Neural crest cell (in vitro differentiated cells): ENCODE results near the gene SEPTIN8. TPM values are rescaled to one million over a fixed set of nuclear protein-coding genes. Genes with fewer than 3 reads are reported as not detected.
A peak's percentile ranks its signal among the peaks of the same experiment; 100 is the strongest.

Source experiments
- DNase-seq: peaks from one replicate; pipeline ENCODE4 v3.0.0; 2021; ENCODE audit warnings: low read depth, mixed read lengths, low spot score
- H3K27ac Mint-ChIP-seq: one replicate; pipeline ENCODE4 v1.8.0; 2021; ENCODE audit warnings: mild to moderate bottlenecking, mixed read lengths; ENCODE audit not compliant: unreplicated experiment
- H3K27me3 Mint-ChIP-seq: 2 replicates; pipeline ENCODE4 v1.8.0; 2021; ENCODE audit warnings: low read depth, mild to moderate bottlenecking, mixed read lengths
- H3K36me3 Mint-ChIP-seq: 2 replicates; pipeline ENCODE4 v1.8.0; 2021; ENCODE audit warnings: low read depth, mild to moderate bottlenecking, mixed read lengths
- H3K4me1 Mint-ChIP-seq: 2 replicates; pipeline ENCODE4 v1.8.0; 2021; ENCODE audit warnings: mixed read lengths
- H3K4me3 Mint-ChIP-seq: one replicate; pipeline ENCODE4 v1.8.0; 2021; ENCODE audit warnings: mild to moderate bottlenecking, mixed read lengths
- H3K9me3 Mint-ChIP-seq: 2 replicates; pipeline ENCODE4 v1.8.0; 2021; ENCODE audit warnings: mixed read lengths
- long read RNA-seq: library from polyadenylated mRNA; unstranded; transcript quantifications from one replicate; pipeline ENCODE4 v2.0.0, GENCODE V29; 2020
- total RNA-seq: library from RNA; stranded (reverse); gene quantifications from 2 replicates; pipeline ENCODE4 v1.2.1, GENCODE V29; 2021
- TF ChIP-seq, protein P1 (sequence below): fragments of 200-600 bp; sonication (generic); conservative IDR thresholded peaks from 2 replicates; pipeline ENCODE4 v1.5.0; 2021; ENCODE audit warnings: antibody characterized with exemption, mild to moderate bottlenecking

SEPTIN8 gene, protein sequence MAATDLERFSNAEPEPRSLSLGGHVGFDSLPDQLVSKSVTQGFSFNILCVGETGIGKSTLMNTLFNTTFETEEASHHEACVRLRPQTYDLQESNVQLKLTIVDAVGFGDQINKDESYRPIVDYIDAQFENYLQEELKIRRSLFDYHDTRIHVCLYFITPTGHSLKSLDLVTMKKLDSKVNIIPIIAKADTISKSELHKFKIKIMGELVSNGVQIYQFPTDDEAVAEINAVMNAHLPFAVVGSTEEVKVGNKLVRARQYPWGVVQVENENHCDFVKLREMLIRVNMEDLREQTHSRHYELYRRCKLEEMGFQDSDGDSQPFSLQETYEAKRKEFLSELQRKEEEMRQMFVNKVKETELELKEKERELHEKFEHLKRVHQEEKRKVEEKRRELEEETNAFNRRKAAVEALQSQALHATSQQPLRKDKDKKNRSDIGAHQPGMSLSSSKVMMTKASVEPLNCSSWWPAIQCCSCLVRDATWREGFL
- 71.1 and 71.4 TPM in 2 replicates for total RNA-seq
- long read RNA-seq, full-length matches to known transcripts = 6 of 42 reads
- long read RNA-seq, partial matches to known transcripts = 4 of 42 reads
- long read RNA-seq, other reads (novel, unspliced or antisense) = 32 of 42 reads

DNA sequence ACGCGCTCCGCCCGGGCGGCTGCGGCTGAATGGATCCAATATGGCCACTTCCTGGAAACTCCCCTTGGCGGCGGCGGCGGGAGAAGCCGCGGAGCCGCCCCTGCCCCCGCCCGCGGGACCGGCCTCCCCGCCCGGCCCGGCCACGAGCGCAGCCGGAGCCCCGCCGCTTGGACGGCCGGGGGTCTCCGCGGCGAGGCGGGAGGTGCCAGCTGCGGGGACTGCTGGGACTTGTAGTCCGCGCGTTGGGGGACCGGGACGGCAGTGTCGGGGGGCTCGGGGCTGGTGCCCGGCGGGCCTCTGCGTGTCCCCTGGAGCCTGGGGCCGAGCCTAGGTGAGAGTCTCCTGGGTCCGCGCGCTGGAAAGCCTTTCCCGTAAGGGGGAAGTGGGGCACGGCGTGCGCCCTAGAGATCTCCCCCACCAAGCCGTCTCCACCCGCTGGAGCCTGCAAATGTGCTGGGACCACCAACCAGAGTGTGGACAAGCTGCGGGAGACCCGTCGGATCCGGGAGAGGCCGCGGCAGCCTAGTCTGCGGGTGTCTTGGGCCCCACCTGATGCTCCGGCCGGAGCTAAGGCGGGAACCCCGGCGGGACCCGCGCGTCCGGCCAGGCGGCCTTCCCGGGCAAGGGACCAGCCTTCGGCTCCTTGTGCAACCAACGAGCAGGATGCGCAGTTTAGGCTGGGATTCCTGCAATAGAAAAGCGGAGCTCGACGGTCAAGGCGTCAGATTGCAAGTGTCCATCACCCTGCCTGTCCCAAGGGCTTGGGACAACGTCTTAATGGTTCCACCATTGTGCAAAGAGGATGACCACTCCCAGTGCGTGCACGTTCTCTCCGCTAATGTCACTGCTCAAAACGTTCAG lies at the start of gene SEPTIN8:
Gene SEPTIN8, minus strand, starts transcription at position 31 of the 861 bp plus-strand sequence. CDS start 102 bp downstream, outside the sequence.
- Mint-ChIP-seq H3K9me3 (no peaks in the 10 kb centered on the region), H3K4me3 (peak within 1 kb of the TSS; percentile 92), H3K27ac (no peak within 1 kb of the TSS), H3K27me3 (peaks cover 35% of the 10 kb centered on the region), H3K4me1 (peaks cover 21% of the 10 kb centered on the region), H3K36me3 (no peaks in the 10 kb centered on the region)
- peak; percentile 47 for DNase-seq
- TF ChIP-seq, protein P1, sequence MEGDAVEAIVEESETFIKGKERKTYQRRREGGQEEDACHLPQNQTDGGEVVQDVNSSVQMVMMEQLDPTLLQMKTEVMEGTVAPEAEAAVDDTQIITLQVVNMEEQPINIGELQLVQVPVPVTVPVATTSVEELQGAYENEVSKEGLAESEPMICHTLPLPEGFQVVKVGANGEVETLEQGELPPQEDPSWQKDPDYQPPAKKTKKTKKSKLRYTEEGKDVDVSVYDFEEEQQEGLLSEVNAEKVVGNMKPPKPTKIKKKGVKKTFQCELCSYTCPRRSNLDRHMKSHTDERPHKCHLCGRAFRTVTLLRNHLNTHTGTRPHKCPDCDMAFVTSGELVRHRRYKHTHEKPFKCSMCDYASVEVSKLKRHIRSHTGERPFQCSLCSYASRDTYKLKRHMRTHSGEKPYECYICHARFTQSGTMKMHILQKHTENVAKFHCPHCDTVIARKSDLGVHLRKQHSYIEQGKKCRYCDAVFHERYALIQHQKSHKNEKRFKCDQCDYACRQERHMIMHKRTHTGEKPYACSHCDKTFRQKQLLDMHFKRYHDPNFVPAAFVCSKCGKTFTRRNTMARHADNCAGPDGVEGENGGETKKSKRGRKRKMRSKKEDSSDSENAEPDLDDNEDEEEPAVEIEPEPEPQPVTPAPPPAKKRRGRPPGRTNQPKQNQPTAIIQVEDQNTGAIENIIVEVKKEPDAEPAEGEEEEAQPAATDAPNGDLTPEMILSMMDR = peak; percentile 15

DNA sequence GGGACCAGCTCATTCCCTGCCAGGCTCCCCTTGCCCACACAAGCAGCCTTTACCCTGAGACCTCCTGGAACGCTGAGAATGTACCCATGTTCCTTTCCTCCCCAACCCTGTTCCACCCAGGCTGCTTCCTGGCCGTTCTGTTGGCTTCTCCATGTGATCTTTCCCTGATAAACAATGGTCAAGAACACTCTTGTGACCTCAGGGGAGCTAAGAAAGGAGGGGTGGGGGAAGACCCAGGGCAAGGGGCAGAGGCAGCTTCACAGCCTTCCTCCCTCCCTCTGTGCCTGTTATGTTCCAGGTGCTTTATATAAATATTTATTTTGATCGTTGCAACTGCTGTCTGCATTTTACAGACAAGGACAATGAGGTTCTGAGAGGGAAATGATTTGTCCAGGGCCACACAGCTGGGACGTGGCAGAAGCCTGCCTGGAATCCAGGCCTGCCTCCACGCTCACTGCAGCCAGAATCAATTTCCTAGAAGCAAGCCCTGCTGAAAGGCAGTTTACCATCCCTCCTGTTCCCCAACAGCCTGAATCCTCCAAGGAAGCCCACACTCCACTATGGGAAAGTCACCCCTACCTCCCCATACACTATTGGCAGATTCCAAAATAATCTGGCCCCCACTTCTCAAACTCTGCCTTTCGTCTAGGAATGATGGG lies 49.5 kb upstream of the SEPTIN8 start:
- no peaks in the 10 kb centered on the region for H3K36me3 Mint-ChIP-seq
- H3K4me3 Mint-ChIP-seq = peak overlapping the region; percentile 41
- peaks cover 66% of the 10 kb centered on the region for H3K27me3 Mint-ChIP-seq
- H3K4me1 Mint-ChIP-seq = peaks cover 23% of the 10 kb centered on the region
- H3K9me3 Mint-ChIP-seq = no peaks in the 10 kb centered on the region
- no peak overlapping the region for H3K27ac Mint-ChIP-seq
- TF ChIP-seq, protein P1 = no peak
- no peak for DNase-seq

DNA sequence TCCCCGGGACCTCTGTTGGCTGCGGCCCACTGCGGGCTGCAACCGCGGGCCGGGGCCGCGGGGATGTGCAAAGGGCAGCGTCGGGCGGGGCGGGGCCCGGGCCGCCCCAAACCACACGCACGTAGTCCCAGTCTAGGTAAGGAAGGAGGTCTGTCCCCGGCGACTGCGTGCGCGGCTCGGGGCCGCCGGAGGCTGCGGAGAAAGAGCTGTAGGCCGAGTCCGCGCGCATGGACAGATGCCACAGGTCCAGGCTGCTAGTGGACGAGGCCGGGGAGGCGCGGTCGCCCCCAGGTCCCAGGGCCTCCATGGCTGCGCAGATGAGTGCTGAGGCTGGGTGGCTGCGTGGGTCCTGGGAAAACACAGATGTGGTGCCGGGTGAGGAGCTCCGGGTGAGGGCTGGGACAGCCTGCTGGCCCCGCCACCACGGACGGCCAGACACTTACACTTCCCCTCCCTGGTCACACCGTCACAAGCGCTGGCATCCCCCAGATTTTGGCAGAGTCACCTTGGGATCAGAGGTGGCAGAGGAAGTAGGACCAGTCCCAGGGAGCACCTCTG lies 48.9 kb upstream of the SEPTIN8 start:
- Mint-ChIP-seq H3K36me3 (no peaks in the 10 kb centered on the region), H3K4me1 (peaks cover 23% of the 10 kb centered on the region), H3K27me3 (peaks cover 60% of the 10 kb centered on the region), H3K27ac (no peak overlapping the region), H3K9me3 (no peaks in the 10 kb centered on the region), H3K4me3 (no peak overlapping the region)
- TF ChIP-seq, protein P1 = no peak
- DNase-seq = no peak

DNA sequence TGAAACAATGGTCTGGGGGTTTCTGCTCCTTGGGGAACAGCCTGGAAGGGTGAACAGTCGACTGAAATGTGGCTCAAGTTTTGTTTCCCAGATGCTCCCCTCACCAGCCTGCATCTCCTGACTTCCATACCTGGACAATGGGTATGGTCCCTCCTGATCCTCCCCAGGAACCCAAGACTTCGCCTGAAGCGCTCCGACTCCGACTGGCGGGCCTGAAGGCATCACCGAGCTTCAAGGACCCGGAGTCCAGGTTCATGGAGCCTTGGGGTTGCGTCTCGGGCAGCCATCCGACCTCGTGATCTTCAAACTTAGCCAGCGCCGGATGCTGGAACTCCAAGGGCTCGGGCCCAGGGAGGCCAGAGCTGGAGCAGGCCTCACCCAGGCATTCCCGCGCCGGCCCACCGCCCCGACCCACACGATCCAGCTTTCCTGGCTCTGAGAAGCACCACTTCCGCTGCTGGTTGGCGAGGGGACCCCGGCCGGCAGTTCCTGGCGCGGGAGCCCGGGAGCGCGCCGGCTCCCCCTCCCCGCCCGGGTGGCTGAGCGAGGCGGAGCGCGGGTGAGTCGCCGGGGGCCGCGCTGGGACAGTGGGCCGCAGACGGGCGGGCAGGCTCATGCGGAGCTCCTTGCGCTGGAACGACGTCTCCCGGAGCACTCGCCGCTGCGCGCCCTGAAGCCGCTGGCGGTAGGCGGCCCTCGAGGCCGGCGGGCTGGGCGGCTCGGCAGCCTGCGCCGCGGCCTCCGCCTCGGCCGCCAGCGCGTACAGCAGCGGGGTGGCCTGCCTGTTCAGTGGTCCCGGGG lies 48.2 kb upstream of the SEPTIN8 start:
- Mint-ChIP-seq H3K27ac (no peak overlapping the region), H3K27me3 (peaks cover 60% of the 10 kb centered on the region), H3K36me3 (no peaks in the 10 kb centered on the region), H3K4me1 (peaks cover 29% of the 10 kb centered on the region), H3K4me3 (peak overlapping the region; percentile 49), H3K9me3 (no peaks in the 10 kb centered on the region)
- TF ChIP-seq, protein P1 = no peak
- no peak for DNase-seq
